HepG2 (cell line): ENCODE results near the gene C3orf22. TPM values are rescaled to one million over a fixed set of nuclear protein-coding genes. Genes with fewer than 3 reads are reported as not detected.

Experiments used
- BCL3 ChIP-seq: sonication (generic); formaldehyde crosslinking; IDR thresholded peaks from 2 replicates; pipeline ENCODE4 v1.5.1; 2020; ENCODE audit warnings: mild to moderate bottlenecking, missing genetic modification reagents, moderate library complexity
- ETS1 ChIP-seq: sonication (generic); formaldehyde crosslinking; IDR thresholded peaks from 2 replicates; pipeline ENCODE4 v1.4.0; 2020; ENCODE audit warnings: missing genetic modification reagents
- HNRNPH1 ChIP-seq: fragments of 200-400 bp; formaldehyde crosslinking; optimal IDR thresholded peaks from 2 replicates; pipeline ENCODE3; 2017; ENCODE audit warnings: mild to moderate bottlenecking, low read depth, low read length
- ISX ChIP-seq: sonication (generic); formaldehyde crosslinking; conservative IDR thresholded peaks from 2 replicates; pipeline ENCODE4 v1.5.0; 2020; ENCODE audit warnings: missing genetic modification reagents
- MIER3 ChIP-seq: IDR thresholded peaks from 2 replicates; pipeline ENCODE4 v1.6.1; 2016; ENCODE audit warnings: missing compliant biosample characterization, borderline replicate concordance
- NONO ChIP-seq, 2 experiments: fragments of 450-650 bp in 1 of 2; sonication (generic) in 1 of 2; formaldehyde crosslinking in 1 of 2; IDR thresholded peaks in 1 of 2; conservative IDR thresholded peaks in 1 of 2; 2 replicates each; pipeline versions ENCODE4 v1.6.1 to v1.8.0; 2017 to 2022; ENCODE audit warnings: mild to moderate bottlenecking in 1 of 2, missing genetic modification reagents in 1 of 2, moderate library complexity in 1 of 2
- RXRA ChIP-seq: sonication (generic); formaldehyde crosslinking; IDR thresholded peaks from 2 replicates; pipeline ENCODE4 v1.5.1; 2020; ENCODE audit warnings: missing genetic modification reagents
- SMARCE1 ChIP-seq: fragments of 450-650 bp; IDR thresholded peaks from 2 replicates; pipeline ENCODE4 v1.6.1; 2017; ENCODE audit warnings: borderline replicate concordance
- SP2 ChIP-seq: sonication (generic); formaldehyde crosslinking; IDR thresholded peaks from 2 replicates; pipeline ENCODE4 v1.5.1; 2020; ENCODE audit warnings: mild to moderate bottlenecking, missing genetic modification reagents
- ZBTB49 ChIP-seq: sonication (generic); formaldehyde crosslinking; IDR thresholded peaks from 2 replicates; pipeline ENCODE4 v1.4.0; 2020; ENCODE audit warnings: missing genetic modification reagents, borderline replicate concordance
- ZNF263 ChIP-seq: sonication (generic); formaldehyde crosslinking; IDR thresholded peaks from 2 replicates; pipeline ENCODE4 v1.4.0; 2020; ENCODE audit warnings: missing genetic modification reagents
- ZNF318 ChIP-seq: sonication (generic); formaldehyde crosslinking; IDR thresholded peaks from 2 replicates; pipeline ENCODE4 v1.4.0; 2020; ENCODE audit warnings: mild to moderate bottlenecking, missing genetic modification reagents
- ZNF800 ChIP-seq: sonication (generic); formaldehyde crosslinking; IDR thresholded peaks from 2 replicates; pipeline ENCODE4 v1.4.0; 2020; ENCODE audit warnings: missing genetic modification reagents
- polyA plus RNA-seq, 8 experiments: library from polyadenylated mRNA; depleted of rRNA in 3 of 8; stranded (reverse) in 7 of 8; unstranded in 1 of 8; fragments of >200 nt; fragmentation: Illumina TruSeq in 4 of 8; extraction: Trizol in 4 of 8; gene quantifications; 2 replicates each; pipeline versions ENCODE4 v1.2.1 to v1.2.3, GENCODE V29; 2011 to 2016; ENCODE audit warnings: low read depth in 4 of 8, missing spikeins in 1 of 8, mixed read lengths in 1 of 8; ENCODE audit not compliant: insufficient read depth in 1 of 8
- total RNA-seq, 5 experiments: library from RNA; depleted of rRNA; stranded (reverse); fragments of >200 nt; fragmentation: Illumina TruSeq; extraction: Trizol; gene quantifications; 2 replicates each; pipeline ENCODE4 v1.2.3, GENCODE V29; 2016; ENCODE audit warnings: low read depth in 1 of 5

The C3orf22 gene
- total and polyA plus RNA-seq, 2 of the 13 experiments (the other 11 are each of a cell fraction or from before 2014, with no cell fraction given), result not detected

- no peak for TF ChIP-seq ZNF318 (CRISPR knock-in tag)
- TF ChIP-seq MIER3 (CRISPR knock-in tag), result peak; percentile 58; the same call in 1 of the 2 replicates
- no peak for TF ChIP-seq ISX (CRISPR knock-in tag)
- TF ChIP-seq HNRNPH1, result no peak
- peak; percentile 73 for TF ChIP-seq RXRA (CRISPR knock-in tag)
- TF ChIP-seq SMARCE1, result no peak
- no peak for TF ChIP-seq ETS1 (CRISPR knock-in tag)
- TF ChIP-seq BCL3 (CRISPR knock-in tag), result peak; percentile 36
- TF ChIP-seq NONO (IDR thresholded peaks at IDR 0.05), result no peak
- TF ChIP-seq NONO (CRISPR knock-in tag; conservative IDR thresholded peaks at IDR 0.05), result peak; percentile 77
- no peak for TF ChIP-seq SP2 (CRISPR knock-in tag)
- TF ChIP-seq ZNF263, result peak; percentile 66
- TF ChIP-seq ZNF800, result no peak
- no peak for TF ChIP-seq ZBTB49
Observed at GRCh38 chr3:126528800-126529541, 29.8 kb downstream of the C3orf22 start (continued).
